Measurements from ENCODE around the gene LARP4B. TPM values are rescaled to one million over a fixed set of nuclear protein-coding genes. Genes with fewer than 3 reads are reported as not detected.

Gene LARP4B
- total RNA-seq, 2 experiments from 2014 or later = 64.8 to 143 TPM

- CTCF ChIA-PET (ENCODE audit: unreplicated experiment) = no interaction called here
- Histone ChIP-seq H3K9me3 (ENCODE audit: low read length) (no peaks in the 10 kb centered on the region), H3K79me2 (ENCODE audit: insufficient read depth, low read depth, low read length) (no peaks in the 10 kb centered on the region), H3K27ac (ENCODE audit: low read depth, low read length, poor library complexity, severe bottlenecking) (no peak overlapping the region), H3K4me2 (ENCODE audit: low read length) (no peak overlapping the region), H3K4me1 (ENCODE audit: insufficient read depth, low read length, poor library complexity, severe bottlenecking) (no peaks in the 10 kb centered on the region), H2AFZ (ENCODE audit: low read length) (no peak overlapping the region), H3K4me3 (ENCODE audit: low read depth, low read length, poor library complexity, severe bottlenecking) (no peak overlapping the region), H3K9me2 (ENCODE audit: insufficient read depth, low read length) (no peaks in the 10 kb centered on the region), H4K20me1 (ENCODE audit: insufficient read depth, low read length) (no peaks in the 10 kb centered on the region), H3K36me3 (ENCODE audit: insufficient read depth, low read length) (peaks cover 94% of the 10 kb centered on the region)
- intact Hi-C loops (cut with micrococcal nuclease; ENCODE audit: unreplicated experiment) = no loop called here
- POLR2A ChIA-PET = interaction anchor here (0.6 kb wide), 1 partner anchor 311 kb away, joined by 3 read pairs; no protein-coding TSS in a partner anchor
- DNase-seq (ENCODE audit: low spot score) = no peak
- no TSS peak for BruUV-seq (replicated peaks)
- no peak for TF ChIP-seq CTCF (conservative IDR thresholded peaks at IDR 0.05; ENCODE audit: low read length)
These were observed 114.5 kb downstream of the LARP4B start for GRCh38 chr10:816958-817357.

GRCh38 chr10:816091-816477, 115.4 kb downstream of the LARP4B start:
- BruUV-seq (replicated peaks) = no TSS peak

More at GRCh38 chr10:816091-816477, 115.4 kb downstream of the LARP4B start:
- no peak for DNase-seq (ENCODE audit: low spot score)
- Histone ChIP-seq H3K9me3 (ENCODE audit: low read length) (no peaks in the 10 kb centered on the region), H3K9me2 (ENCODE audit: insufficient read depth, low read length) (no peaks in the 10 kb centered on the region), H4K20me1 (ENCODE audit: insufficient read depth, low read length) (no peaks in the 10 kb centered on the region), H3K4me2 (ENCODE audit: low read length) (no peak overlapping the region), H3K79me2 (ENCODE audit: insufficient read depth, low read depth, low read length) (no peaks in the 10 kb centered on the region), H2AFZ (ENCODE audit: low read length) (no peak overlapping the region), H3K36me3 (ENCODE audit: insufficient read depth, low read length) (peaks cover 94% of the 10 kb centered on the region), H3K27ac (ENCODE audit: low read depth, low read length, poor library complexity, severe bottlenecking) (no peak overlapping the region), H3K4me1 (ENCODE audit: insufficient read depth, low read length, poor library complexity, severe bottlenecking) (no peaks in the 10 kb centered on the region), H3K4me3 (ENCODE audit: low read depth, low read length, poor library complexity, severe bottlenecking) (no peak overlapping the region)
- TF ChIP-seq CTCF (conservative IDR thresholded peaks at IDR 0.05; ENCODE audit: low read length) = no peak
- TF ChIP-seq EZH2phosphoT487 (IDR thresholded peaks at IDR 0.05; ENCODE audit: borderline replicate concordance, low read depth, low read length) = no peak
- CTCF ChIA-PET (ENCODE audit: unreplicated experiment) = no interaction called here
- intact Hi-C loops (cut with micrococcal nuclease; ENCODE audit: unreplicated experiment) = no loop called here
- POLR2A ChIA-PET = interaction anchor here (1.1 kb wide), 1 partner anchor 366 kb away, joined by 3 read pairs; no protein-coding TSS in a partner anchor

Data from OCI-LY7 (cell line).